Lower lobe of right lung (tissue), 2 donors: ENCODE data around the gene DCUN1D4. TPM values are rescaled to one million over a fixed set of nuclear protein-coding genes. Genes with fewer than 3 reads are reported as not detected.

Source experiments
- ATAC-seq, 2 donors: fragments of 200-7000 bp; cut with Tn5 transposase; one replicate each; pipeline ENCODE4 v1.9.1; 2020 to 2022; ENCODE audit warnings: mild to moderate bottlenecking in 2 of 2, moderate library complexity in 2 of 2
- DNase-seq: peaks from one replicate; pipeline ENCODE4 v3.0.0-alpha.2; 2020
- H3K27ac ChIP-seq: fragments of 200-600 bp; one replicate; pipeline ENCODE4 v1.8.0; 2022
- H3K27me3 ChIP-seq: fragments of 200-600 bp; one replicate; pipeline ENCODE4 v1.8.0; 2022; ENCODE audit warnings: low read depth
- H3K36me3 ChIP-seq: fragments of 200-600 bp; one replicate; pipeline ENCODE4 v1.8.0; 2022; ENCODE audit warnings: mild to moderate bottlenecking
- H3K4me1 ChIP-seq: fragments of 200-600 bp; one replicate; pipeline ENCODE4 v1.8.0; 2022
- H3K4me3 ChIP-seq: fragments of 200-600 bp; one replicate; pipeline ENCODE4 v1.8.0; 2022; ENCODE audit warnings: mild to moderate bottlenecking
- H3K9me3 ChIP-seq: fragments of 200-600 bp; one replicate; pipeline ENCODE4 v1.8.0; 2022
- intact Hi-C: fragments of 100-400 bp; cut with DNase I; formaldehyde crosslinking; loops from one replicate; pipeline ENCODE4 v1.11.0; 2022
- total RNA-seq: library from RNA; stranded (reverse); fragmentation: NEBNext Ultra II Directional; extraction: Animal tissue kit (Norgen Biotek cat#: 25700); gene quantifications from one replicate; pipeline ENCODE4 v1.2.1, GENCODE V29; 2021
- TF ChIP-seq, protein P1 (sequence below): fragments of 200-600 bp; IDR thresholded peaks from one replicate; pipeline ENCODE4 v1.8.0; 2022; ENCODE audit warnings: antibody characterized with exemption, mild to moderate bottlenecking
- donor health status: DM: no; HTN: yes; CAD: no; lungs with severe emphysema.

DCUN1D4 gene
- total RNA-seq, 1 donor from 2014 or later = 49.5 TPM

- DNase-seq (no peak), ATAC-seq (no peak)
- intact Hi-C loops = no loop called here
- no peaks in the 10 kb centered on the region for H3K36me3 ChIP-seq
- no peaks in the 10 kb centered on the region for H3K4me1 ChIP-seq
- TF ChIP-seq, protein P1, sequence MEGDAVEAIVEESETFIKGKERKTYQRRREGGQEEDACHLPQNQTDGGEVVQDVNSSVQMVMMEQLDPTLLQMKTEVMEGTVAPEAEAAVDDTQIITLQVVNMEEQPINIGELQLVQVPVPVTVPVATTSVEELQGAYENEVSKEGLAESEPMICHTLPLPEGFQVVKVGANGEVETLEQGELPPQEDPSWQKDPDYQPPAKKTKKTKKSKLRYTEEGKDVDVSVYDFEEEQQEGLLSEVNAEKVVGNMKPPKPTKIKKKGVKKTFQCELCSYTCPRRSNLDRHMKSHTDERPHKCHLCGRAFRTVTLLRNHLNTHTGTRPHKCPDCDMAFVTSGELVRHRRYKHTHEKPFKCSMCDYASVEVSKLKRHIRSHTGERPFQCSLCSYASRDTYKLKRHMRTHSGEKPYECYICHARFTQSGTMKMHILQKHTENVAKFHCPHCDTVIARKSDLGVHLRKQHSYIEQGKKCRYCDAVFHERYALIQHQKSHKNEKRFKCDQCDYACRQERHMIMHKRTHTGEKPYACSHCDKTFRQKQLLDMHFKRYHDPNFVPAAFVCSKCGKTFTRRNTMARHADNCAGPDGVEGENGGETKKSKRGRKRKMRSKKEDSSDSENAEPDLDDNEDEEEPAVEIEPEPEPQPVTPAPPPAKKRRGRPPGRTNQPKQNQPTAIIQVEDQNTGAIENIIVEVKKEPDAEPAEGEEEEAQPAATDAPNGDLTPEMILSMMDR = no peak
- H3K27ac ChIP-seq = no peak overlapping the region
- H3K9me3 ChIP-seq = no peaks in the 10 kb centered on the region
- no peak overlapping the region for H3K4me3 ChIP-seq
- no peaks in the 10 kb centered on the region for H3K27me3 ChIP-seq
Measured at GRCh38 chr4:51960486-51960885, 117.5 kb downstream of the DCUN1D4 start.

- Histone ChIP-seq H3K4me3 (no peak overlapping the region), H3K9me3 (no peaks in the 10 kb centered on the region)
Measured at GRCh38 chr4:51963841-51964517, 121.0 kb downstream of the DCUN1D4 start.

DNA sequence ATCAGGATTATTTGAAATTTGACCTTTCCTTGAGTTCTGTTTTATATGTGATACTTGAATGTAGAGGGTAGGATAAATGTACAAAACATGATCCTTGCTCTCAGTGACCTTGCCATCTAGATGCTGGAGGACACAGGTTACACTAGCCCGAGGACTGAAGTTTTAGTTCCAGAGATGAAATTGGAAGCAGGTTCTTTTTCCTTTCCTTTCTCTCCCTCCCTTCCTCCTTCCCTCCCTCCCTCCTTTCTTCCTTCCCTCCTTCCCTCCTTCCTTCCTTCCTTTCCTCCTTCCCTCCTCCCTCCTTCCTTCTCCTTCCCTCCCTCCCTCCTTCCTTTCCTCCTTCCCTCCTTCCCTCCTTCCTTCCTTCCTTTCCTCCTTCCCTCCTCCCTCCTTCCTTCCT is 122.9 kb downstream of the DCUN1D4 start:
- intact Hi-C loops = no loop called here
- Histone ChIP-seq H3K4me1 (no peaks in the 10 kb centered on the region), H3K9me3 (no peaks in the 10 kb centered on the region), H3K36me3 (no peaks in the 10 kb centered on the region), H3K27ac (no peak overlapping the region), H3K27me3 (no peaks in the 10 kb centered on the region), H3K4me3 (no peak overlapping the region)
- TF ChIP-seq, protein P1 = no peak
- DNase-seq (no peak), ATAC-seq (no peak)

More at GRCh38 chr4:51963841-51964517, 121.0 kb downstream of the DCUN1D4 start:
- TF ChIP-seq, protein P1 = no peak
- Histone ChIP-seq H3K27ac (no peak overlapping the region), H3K4me1 (no peaks in the 10 kb centered on the region), H3K36me3 (no peaks in the 10 kb centered on the region), H3K27me3 (no peaks in the 10 kb centered on the region)
- ATAC-seq (no peak), DNase-seq (no peak)
- intact Hi-C loops = no loop called here

Other genes with a start within 250 kb of the DCUN1D4 start
- gene LRRC66, start 177.2 kb downstream of the DCUN1D4 start, total RNA-seq = 0.21 TPM
- 23.3 TPM for gene SGCB, start 195.1 kb downstream of the DCUN1D4 start, total RNA-seq
- 24.7 TPM for gene SPATA18, start 208.2 kb downstream of the DCUN1D4 start, total RNA-seq